ENCODE results near the gene MEIS3.
"Not testable (repeated sequence)": the region's sequence is repeated elsewhere in the genome, so short reads cannot be mapped to it uniquely, and the experiment has no call there.

MEIS3 gene

GRCh38 chr19:47381653-47382279 lies 37.6 kb downstream of the MEIS3 start:
- DNase-seq = no peak

DNA sequence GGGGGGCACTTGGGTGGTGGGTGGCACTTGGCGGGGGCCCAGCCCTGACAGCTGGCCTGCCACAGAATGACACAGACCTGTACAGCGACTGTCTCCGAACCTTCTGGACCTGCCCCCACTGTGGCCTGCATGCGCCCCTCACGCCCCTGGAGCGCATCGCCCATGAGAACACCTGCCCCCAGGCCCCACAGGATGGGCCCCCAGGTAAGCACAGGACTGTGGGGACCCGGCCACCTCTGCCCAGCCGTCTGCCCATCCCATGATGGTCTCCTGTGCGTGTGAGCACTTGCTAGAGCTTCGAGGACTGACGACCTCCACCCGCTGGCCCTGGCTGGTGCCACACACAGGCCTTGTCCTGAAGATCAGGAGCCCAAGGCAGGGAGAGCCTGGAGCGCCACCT lies 38.2 kb downstream of the MEIS3 start:
- no peak for DNase-seq

- no peak for DNase-seq
Observed at GRCh38 chr19:47380559-47380958, 38.8 kb downstream of the MEIS3 start.

GRCh38 chr19:47379381-47379938 lies 39.9 kb downstream of the MEIS3 start:
- DNase-seq = no peak

- no peak for DNase-seq
Observed at GRCh38 chr19:47378246-47378645, 41.1 kb downstream of the MEIS3 start.

DNA sequence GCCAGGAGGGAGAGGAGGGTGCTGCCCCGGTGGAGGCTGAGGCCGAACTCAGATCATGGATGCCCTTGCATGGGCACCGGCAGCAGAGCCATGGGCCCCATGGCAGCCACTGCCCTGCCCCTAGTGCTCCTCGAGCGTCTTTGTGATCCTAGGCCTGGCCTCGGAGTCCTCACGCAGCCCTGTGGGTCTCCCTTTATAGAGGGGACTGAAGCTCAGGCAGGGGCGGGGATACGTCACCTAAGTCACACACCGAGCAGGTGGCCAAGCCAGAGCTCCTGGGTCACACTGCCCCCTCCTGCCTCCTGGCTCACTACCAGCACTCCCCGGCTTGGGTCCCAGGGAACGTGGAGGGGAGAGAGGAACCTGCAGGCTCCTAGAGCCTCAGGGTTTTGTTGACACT lies 41.5 kb downstream of the MEIS3 start:
- DNase-seq = no peak

GRCh38 chr19:47377208-47377701 lies 42.1 kb downstream of the MEIS3 start:
- DNase-seq = no peak

- DNase-seq = no peak
Observed at GRCh38 chr19:47376589-47377144, 42.7 kb downstream of the MEIS3 start.

GRCh38 chr19:47375694-47376588 lies 43.4 kb downstream of the MEIS3 start:
- no peak for DNase-seq

GRCh38 chr19:47374876-47375693 lies 44.2 kb downstream of the MEIS3 start:
- DNase-seq = no peak

DNA sequence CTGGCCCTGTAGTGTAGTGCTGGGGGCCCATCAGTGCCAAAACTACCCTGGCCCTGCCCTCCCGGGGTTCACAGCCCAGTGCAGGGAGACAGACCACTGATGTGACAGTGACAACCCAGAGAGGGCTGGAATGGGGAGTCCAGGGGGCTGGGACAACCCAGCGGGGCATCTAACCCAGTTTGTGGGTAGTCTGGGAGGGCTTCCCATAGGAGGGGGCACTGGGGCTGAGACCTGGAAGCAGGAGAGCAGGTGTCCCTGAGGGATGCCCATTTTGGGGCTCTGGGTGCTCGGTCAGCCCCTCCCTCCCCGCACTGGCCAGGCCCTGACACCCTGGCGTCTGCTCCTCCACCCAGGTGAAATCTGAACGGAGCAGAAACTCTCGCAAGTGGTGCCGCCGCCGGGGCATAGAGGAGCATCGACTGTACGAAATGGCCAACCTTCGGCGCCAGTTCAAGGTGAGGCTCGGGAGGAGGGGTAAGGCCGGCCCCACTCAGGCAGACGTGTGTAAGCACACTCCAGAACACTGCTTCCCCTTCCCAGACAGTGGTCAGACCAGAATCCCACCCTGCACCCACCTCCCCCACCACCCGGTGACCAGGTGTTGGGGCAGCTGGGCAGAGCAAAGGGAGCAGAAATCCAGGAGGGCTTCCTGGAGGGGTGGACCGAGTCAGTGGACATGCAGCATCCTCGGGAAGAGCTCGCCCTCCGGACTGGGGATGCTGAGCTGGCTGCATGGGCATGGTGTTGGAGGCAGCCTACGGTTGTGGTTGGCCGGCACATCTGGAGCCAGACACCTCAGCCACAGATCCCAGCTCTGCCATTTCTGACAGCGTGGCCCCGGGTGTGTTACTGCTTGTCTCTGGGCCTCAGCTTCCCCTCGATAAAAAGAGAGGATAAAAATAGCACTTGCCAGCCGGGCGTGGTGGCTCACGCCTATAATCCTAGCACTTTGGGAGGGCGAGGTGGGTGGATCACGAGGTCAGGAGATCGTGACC lies 45.8 kb downstream of the MEIS3 start:
- no peak for DNase-seq

DNA sequence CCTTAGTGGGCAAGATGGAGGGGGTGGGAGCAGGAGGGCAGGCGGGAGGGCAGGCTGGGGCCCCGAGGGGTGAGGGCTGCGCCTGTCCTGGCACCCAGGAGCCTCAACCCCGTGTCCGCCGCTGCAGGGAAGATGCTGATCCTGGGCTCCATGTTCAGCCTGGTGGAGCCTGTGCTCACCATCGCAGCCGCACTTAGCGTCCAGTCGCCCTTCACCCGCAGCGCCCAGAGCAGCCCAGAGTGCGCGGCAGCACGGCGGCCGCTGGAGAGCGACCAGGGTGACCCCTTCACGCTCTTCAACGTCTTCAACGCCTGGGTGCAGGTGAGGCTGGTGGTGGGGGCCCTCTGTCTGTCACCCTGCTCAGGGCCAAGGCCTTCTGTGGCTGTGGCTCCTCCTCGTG lies 46.7 kb downstream of the MEIS3 start:
- no peak for DNase-seq

DNA sequence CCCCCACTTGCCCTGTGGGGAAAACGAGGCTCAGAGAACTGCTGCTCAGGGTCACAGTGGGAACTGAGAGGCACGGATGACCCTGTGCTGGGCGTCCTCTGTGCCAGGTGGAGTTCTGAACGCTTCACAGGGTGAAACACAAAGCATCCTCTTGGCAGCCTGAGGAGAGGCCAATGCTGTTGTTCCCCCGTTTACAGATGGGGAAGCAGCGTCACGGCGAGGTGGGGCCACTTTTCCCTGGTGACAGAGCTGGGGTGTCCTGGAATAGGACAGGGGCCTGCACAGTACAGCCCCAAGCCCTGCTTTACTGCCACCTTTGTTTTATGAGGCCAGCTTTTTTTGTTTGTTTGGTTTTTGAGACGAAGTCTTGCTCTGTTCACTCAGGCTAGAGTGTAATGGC lies 48.1 kb downstream of the MEIS3 start:
- no peak for DNase-seq

- DNase-seq = no peak
Observed at GRCh38 chr19:47370045-47370611, 49.2 kb downstream of the MEIS3 start.

DNA sequence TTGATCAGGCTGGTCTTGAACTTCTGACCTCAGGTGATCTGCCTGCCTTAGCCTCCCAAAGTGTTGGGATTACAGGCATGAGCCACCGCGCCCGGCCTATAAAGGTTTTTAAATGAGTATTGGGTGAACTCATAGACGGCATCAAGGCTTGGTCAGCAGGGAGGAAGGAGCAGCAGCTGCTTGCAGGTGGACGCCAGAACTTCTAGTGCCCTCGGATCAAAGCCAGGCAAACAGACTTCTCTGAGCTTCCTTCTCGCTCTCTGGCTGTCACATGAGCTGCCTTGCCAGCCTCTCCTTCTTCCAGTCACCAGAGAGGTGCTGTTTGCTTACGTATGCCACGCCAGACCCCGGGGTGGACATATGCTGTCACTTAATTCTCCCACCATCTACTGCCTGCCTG lies 53.9 kb downstream of the MEIS3 start:
- DNase-seq = not testable (repeated sequence)

DNA sequence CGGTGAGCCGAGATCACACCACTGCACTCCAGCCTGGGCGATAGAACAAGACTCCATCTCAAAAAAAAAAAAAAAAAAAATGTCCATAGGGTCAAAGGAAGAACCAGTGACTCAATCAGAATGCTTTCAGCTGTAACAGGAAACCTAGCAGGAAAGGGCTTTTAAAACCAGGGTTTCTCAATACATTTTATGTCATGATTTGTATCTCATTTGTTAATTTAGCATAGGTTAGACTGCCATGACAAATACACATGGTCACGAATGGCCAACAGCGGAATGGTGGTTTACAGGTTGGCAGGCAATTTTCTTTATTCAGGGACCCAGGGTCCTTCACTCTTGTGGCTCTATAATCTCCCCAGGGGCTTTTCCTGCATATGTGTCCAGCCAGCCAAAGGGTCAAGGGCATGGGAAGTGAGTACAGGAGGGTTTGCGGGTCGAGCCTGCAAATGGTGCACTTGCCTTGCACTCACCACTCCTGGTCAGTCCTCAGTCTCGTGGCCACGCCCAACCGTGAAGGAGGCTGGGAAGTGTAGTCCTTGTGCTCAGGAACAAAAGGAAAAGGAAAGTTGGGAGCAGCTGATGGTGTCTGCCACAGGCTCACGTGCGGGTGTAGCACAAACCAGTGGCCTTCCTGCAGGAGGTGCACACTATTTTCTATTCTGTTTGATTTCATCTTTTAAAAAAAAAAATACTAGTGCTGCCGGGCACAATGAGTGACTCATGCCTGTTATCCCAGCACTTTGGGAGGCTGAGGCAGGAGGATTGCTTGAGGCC lies 55.4 kb downstream of the MEIS3 start:
- DNase-seq = no peak

DNA sequence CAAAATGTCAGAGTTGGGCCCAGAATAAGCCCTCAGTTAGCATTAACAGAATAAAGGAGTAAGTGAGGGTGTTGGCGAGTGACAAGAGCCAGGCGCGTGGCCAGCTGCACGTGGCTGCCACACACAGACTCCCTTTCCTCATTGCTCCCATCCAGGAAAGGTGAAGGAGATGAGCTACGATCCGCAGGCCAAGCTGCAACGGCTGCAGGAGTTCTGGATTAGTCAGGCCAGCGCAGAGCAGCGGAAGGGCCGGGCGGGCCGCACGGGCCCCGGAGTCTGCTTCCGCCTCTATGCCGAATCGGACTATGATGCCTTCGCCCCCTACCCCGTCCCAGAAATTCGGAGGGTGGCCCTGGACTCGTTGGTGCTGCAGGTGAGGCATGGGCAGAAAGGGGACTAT lies 57.0 kb downstream of the MEIS3 start:
- DNase-seq = no peak

DNA sequence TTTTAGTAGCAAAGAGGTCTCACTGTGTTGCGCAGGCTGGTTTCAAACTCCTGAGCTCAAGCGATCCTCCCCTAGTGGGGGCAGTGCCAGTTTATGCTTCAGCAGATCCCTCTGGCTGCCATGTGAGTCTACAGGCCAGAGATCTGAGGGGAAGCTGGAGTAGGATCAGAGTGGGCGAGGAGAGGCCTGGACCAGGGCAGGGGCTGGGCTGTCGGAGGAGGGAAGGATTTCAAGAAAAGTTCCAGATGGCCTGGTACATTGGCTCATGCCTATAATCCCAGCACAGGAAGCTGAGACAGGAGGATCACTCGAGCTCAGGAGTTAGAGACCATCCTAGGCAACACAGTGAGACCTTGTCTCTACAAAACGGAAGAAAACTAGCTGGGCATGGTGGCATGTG lies 60.4 kb downstream of the MEIS3 start:
- no peak for DNase-seq

- DNase-seq = no peak
Observed at GRCh38 chr19:47357788-47358680, 61.3 kb downstream of the MEIS3 start.

All from T-helper 9 cell (primary cell).